Measurements from ENCODE around the gene OGN.

OGN gene

GRCh38 chr9:92349771-92350739 lies 54.3 kb downstream of the OGN start:
- no peak for DNase-seq (ENCODE audit: low read depth in 1 of 2, low spot score in 1 of 2)

GRCh38 chr9:92345582-92345981 lies 58.8 kb downstream of the OGN start:
- no peak for DNase-seq (ENCODE audit: low read depth in 1 of 2, low spot score in 1 of 2)

GRCh38 chr9:92342825-92343488 lies 61.4 kb downstream of the OGN start:
- no peak for DNase-seq (ENCODE audit: low read depth in 1 of 2, low spot score in 1 of 2)

GRCh38 chr9:92341578-92341977 lies 62.8 kb downstream of the OGN start:
- DNase-seq (ENCODE audit: low read depth in 1 of 2, low spot score in 1 of 2) = no peak

- no peak for DNase-seq (ENCODE audit: low read depth in 1 of 2, low spot score in 1 of 2)
These were observed 71.1 kb downstream of the OGN start for GRCh38 chr9:92333282-92333634.

Data from stimulated activated CD4-positive, alpha-beta T cell treated with anti-CD3 and anti-CD28 coated beads, Interleukin-15, amount 100 ng/mL, for 1 hour (primary cell).